OCI-M2 (cell line): Measurements from ENCODE around the gene IFNL1.
A peak's percentile ranks its signal among the peaks of the same experiment; 100 is the strongest.
"Not testable (repeated sequence)": the region's sequence is repeated elsewhere in the genome, so short reads cannot be mapped to it uniquely, and the experiment has no call there.

Experiments used
- DNase-seq: peaks from one replicate; lab custom pipeline; 2025; ENCODE audit not compliant: unreplicated experiment; lab: John Stamatoyannopoulos, UW

The IFNL1 gene

DNA sequence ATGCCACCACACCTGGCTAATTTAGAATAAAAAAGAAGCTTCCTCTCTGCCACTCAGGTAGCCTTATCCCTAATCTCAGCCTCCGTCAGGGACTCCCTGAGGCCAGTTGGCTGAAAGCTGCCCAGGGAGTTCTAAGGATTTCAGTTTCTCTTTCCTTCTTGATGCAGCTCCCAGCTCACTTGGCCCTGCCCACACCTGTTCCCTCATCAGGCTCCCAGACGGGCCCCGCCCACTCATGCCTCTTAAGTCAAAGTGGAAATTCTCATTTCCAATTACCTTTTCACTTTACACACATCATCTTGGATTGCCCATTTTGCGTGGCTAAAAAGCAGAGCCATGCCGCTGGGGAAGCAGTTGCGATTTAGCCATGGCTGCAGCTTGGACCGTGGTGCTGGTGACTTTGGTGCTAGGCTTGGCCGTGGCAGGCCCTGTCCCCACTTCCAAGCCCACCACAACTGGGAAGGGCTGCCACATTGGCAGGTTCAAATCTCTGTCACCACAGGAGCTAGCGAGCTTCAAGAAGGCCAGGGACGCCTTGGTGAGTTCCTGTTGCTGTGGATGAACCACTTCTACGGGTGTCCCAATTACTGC, at the start of gene IFNL1:
Gene IFNL1, plus strand, starts transcription at position 353 of the 591 bp plus-strand sequence. Its CDS starts 15 bp downstream, at position 368.
- no peak for DNase-seq

DNA sequence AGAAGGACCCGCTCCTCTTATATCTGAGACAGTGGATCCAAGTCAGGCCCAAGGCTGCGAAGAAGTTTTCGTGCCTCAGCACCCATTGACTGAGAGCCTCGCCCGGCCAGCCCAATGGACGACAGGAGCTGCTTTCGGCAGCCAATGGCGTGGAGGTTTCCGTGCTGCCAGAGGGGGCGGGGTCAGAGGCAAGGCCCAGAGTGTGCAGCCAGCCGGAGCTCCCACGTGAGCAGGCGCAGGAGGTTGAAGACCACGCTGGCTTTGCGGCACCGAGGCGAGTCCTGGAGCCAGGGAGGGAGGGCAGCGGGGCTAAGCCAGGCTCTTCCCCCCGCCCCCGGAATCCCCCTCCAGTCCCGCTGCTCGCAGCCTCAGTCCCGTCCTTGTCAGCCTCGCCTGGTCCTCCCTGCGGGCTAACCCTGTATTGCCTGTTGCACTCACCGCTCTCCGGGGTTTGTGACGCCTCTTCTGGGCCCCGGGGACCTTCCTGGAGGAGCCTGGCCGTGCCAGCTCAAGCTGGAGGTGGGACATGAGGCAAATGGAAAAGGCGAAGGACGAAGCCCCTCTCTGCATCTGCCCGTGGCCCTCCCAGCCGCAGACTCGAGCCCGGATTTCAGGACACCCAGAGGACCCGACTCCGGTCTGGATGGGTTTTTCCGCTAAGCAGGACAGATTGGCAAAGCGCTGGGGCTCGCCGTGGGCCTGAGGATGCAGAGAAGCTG, 49.1 kb upstream of the IFNL1 start:
- no peak for DNase-seq

DNA sequence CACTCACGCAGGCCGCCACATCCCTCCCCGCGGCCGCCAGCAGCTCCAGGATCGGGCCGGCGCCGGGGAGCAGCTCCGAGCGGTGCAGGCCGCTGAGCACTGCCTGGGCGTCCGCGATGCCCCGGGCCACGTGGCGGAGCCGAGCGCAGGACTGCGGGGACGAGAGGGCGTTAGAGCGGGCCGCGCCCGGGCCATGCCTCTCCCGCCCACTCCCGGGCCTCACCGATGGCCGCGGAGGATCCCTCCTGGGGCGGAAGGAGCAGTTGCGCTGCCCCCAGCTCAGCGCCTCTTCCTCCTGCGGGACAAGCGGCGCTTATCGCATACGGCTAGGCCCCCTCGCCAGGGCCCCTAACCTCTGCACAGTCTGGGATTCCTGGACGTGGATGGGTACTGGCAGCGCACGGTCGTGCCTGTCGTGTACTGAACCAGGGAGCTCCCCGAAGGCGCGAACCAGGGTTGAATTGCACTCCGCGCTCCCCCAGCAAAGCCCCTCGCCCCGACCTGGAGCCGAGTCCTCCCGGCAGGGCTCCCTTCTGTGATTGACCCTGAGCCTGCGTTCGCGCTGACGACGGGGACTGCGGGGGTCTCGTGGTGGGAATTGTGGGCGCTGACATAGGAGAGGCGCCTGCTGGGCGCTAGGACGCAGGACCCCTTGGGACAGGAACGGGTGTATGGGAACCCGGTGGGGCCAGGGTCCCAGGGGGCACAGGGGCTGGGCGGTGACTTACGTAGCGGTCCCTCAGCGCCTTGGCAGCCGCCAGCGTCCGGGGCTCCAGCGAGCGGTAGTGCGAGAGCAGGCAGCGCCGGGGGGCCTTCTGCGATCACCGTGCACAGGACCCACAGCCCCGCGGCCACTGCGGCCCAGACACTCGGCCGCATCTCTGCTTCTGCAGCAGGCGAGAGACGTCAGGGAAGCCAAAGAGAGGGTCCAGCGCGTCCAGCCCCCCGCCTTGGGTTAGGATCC, 48.2 kb upstream of the IFNL1 start:
- no peak for DNase-seq

DNA sequence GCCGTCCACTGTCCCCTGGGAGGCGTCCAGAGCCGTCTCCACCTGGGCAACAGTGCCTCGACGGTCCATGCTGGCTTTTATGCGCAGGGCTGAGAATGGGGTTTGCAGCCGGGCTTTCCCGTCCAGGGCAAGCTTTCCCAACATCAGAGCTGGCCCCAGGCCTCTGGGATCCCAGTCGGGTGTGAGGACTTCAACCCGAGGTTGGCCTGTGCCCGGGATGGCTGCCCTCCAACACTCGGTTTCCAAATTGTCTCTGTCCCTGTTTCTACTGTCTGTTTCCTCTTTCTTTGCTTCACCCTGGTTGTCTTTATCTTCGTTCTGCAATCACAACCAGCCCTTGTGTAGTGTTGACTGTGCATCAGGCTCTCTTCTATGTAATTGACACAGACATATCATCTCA, 47.4 kb upstream of the IFNL1 start, which contains the start of gene IFNL4:
Gene IFNL4, minus strand, starts transcription at position 51 of the 400 bp plus-strand sequence.
- no peak for DNase-seq

DNA sequence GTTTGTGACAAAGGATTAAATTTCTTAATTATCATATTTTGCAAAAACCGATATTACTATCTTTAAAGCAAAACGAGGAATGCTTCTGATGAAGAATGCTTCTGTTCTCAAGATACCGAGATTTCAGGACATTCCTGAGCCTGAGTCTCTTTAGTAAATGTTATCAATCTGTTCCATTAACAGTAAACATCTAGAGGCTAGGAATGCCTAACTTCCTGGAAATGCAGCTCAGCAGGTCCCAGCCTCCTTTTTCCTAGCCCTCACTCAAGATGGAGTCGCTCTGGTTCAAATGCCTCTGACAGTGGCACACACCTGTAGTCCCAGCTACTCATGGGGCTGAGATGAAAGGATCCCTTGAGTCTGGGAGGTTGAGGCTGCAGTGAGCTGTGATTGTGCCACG, 45.1 kb upstream of the IFNL1 start:
- DNase-seq: no peak

DNA sequence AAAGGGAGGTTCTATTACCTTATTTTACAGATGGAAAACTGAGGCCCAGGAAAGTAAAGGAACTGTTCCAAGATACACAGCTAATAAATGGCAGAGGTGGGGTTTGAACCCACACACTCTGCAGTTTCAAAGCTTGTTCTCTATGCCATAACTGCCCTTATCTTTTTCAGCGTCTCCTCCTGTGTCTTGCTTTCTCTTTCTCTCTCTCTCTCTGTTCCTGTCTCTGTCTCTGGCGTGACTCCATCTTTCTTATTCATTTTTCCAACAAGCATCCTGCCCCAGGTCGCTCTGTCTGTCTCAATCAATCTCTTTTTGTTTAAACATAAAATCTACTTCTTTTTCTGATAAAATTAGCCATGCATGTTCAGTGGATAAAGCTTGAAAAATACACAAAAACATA, 44.4 kb upstream of the IFNL1 start:
- no peak for DNase-seq

DNA sequence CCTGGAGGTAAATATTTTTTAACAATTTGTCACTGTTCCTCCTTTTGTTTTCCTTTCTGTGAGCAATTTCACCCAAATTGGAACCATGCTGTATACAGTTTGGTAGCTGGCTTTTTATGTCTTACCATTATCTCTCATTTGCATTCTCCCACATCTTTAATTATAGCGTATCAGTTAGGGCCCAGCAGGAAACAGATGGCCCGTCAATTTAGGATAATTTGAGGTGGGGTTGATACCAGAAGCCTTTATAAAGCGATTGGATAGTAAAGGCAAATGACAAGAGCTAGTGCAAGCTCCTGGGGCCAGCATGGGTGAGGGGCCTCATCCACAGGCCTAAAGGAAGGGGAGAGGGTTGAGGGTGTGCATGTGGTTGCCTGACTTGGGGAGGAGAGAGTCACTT, 43.7 kb upstream of the IFNL1 start:
- peak; percentile 32 for DNase-seq

DNA sequence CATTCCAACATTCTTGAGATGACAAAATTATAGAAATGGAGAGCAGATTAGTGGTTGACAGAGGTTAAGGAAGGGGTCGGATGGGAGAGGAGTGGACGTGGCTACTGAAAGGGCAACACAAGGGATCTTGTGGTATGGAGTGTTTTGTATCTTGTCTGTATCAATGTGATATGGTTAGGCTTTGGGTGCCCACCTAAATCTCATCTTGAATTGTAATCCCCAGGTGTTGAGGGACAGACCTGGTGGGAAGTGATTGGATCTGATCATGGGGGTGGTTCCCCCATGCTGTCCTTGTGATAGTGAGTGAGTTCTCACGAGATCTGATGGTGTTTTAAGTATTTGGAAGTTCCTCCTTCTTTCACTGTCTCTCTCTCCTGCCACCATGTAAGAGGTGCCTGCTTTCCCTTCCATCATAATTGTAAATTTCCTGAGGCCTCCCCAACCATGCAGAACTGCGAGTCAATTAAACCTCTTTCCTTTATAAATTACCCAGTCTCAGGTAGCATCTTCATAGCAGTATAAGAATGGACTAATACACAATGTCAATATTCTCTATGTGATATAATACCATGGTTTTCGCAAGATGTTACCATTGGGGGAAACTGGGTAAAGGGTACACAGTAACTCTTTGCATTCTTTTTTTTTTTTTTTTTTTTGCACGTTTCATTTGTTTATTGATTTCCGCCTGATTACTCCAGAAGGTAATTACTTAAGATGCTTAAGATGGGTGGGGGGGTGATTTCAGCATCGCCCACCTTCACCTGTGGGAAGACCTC, 42.6 kb upstream of the IFNL1 start:
- no peak for DNase-seq

DNA sequence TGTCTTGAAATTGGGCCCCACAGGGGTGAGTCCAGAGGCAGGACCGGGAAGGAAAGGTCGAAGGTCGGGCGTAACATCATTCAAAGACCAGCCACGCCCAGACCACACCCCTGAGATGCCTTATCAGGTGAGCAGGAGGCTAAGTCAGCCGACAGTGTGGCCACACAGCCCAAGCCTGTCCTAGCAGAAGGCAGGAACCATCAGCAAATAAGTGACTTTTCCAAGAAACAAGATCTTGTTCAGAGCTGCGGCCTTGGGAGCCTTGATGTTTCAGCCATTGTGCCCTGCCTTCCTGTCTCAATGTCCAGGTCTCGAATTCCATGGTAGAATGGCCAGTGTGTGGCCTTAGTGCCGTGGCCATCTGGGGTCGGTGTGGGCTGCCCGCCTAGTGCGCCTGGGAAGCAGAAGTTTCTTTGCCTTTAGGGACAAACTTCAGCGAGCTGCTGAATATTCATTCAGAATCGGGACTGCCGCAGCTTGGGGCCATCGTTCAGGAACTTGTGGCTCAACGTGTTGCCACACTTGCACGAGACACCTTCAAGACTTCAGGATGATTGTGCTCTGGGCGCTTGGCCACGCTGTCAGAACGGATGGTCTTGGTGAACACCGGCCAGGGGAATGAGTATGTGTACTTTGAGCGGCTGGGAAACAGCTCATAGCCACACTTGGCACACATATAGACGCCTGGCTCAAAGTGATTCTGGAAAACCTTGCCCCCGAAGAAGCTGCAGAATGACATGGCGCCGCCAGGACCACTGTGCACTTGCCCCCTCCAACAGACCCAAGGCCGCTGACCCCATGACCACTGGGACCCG, 41.5 kb upstream of the IFNL1 start:
- no peak for DNase-seq

DNA sequence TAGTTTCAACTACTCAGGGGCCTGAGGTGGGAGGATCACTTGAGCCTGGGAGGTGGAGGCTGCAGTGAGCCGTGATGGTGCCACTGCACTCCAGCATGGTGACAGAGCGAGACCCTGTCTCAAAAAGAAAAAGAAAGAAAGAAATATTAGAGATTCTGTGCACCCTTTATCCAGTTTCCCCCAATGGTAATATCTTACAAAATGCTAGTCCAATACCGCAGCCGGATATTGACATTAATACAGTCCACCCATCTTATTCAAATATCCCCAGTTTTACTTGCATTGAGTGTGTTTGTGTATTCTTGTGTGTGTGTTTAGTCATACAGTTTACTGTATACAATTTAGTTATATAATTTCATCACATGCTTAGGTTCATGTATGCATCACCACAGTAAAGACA, 39.0 kb upstream of the IFNL1 start:
- no peak for DNase-seq

DNA sequence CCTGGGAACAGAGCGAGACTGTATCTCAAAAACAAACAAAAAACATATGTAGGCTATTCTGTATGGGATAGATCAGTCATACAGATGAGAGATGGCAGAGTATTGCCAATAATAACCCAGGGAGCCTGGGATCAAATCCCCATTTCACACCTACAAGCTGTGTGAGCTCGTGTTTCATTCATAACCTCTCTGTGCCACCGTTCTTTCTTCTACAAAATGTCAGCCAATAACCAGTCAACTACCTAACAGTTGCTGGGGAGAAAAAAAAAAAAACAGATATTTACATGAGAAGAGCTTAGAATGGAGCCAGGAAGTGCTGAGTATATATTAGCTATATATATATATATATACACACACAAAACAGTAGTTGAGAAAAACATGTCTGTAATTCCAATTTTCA, 34.5 kb upstream of the IFNL1 start:
- no peak for DNase-seq

DNA sequence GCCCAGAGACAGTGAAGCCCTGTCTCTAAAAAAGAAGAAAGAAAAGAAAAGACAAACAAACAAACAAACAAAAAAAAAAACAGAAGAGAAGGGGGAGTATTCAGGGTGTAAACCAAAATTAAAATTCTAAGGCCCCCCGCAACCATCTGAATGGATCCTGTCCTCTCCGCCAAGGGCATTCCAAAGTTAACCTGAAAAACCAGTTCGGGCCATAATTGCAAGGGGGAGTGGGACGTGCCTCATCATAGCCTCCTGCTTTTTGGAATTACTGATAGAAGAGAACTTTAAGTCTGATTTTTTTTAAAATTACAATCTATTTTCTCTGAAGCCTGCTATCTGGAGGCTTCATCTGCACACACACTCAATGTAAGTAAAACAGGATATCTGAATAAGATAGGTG, 33.7 kb upstream of the IFNL1 start:
- DNase-seq: no peak

DNA sequence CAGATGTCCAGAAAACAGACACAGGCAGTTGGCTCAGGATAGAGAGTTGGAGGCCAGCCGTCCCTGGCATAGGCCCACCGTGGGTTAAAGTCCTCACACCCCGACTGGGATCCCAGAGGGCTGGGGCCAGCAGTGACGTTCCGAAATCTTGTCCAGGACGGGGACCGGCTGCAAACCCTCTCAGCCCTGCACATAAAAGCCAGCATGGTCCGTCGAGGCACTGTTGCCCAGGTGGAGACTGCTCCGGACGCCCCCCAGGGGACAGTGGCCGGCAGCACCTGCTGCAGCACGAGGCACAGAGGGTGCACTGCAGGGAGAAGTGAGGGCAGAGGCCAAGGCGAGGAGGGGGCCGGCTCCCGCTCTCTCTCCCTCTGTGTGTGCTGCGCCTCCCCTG, 32.3 kb upstream of the IFNL1 start:
- DNase-seq: no peak

DNA sequence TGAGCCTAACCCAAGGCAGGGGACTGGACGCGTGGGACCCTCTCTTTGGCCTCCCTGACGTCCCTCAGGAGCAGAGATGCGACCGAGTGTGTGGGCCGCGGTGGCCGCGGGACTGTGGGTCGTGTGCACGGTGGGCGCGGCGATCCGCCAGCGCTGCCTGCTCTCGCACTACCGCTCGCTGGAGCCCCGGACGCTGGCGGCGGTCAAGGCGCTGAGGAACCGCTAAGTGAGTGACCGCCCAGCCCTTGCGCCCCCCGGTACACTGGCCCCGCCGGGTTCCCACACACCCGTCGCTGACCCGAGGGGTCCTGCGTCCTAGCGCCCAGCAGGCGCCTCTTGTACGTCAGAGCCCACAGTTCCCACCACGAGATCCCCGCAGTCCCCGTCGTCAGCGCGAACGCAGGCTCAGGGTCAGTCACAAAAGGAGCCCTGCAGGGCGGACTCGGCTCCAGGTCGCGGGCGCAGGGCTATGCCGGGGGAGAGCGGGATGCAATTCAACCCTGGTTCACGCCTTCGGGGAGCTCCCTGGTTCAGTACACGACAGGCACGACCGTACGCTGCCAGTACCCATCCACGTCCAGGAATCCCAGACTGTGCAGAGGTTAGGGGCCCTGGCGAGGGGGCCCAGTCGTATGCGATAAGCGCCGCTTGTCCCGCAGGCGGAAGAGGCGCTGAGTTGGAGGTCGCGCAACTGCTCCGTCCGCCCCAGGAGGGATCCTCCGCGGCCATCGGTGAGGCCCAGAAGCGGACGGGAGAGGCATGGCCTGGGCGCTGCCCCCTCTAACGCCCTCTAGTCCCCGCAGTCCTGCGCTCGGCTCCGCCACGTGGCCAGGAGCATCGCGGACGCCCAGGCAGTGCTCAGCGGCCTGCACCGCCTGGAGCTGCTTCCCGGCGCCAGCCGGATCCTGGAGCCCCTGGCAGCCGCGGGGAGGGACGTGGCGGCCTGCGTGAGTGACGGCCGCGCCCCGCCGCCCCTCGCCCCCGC, 31.6 kb upstream of the IFNL1 start:
- DNase-seq: no peak

DNA sequence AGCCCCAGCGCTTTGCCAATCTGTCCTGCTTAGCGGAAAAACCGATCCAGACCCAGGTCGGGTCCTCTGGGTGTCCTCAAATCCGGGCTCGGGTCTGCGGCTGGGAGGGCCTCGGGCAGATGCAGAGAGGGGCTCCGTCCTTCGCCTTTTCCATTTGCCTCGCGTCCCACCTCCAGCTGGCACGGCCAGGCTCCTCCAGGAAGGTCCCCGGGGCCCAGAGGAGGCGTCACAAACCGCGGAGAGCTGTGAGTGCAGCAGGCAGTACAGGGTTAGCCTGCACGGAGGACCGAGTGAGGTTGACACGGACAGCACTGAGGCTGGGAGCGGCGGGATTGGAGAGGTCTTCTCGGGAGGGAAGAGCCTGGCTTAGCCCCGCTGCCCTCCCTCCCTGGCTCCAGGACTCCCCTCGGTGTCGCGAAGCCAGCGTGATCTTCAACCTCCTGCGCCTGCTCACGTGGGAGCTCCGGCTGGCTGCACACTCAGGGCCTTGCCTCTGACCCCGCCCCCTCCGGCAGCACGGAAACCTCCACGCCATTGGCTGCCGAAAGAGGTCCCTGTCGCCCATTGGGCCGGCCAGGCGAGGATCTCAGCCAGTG, 30.8 kb upstream of the IFNL1 start:
- no peak for DNase-seq

DNA sequence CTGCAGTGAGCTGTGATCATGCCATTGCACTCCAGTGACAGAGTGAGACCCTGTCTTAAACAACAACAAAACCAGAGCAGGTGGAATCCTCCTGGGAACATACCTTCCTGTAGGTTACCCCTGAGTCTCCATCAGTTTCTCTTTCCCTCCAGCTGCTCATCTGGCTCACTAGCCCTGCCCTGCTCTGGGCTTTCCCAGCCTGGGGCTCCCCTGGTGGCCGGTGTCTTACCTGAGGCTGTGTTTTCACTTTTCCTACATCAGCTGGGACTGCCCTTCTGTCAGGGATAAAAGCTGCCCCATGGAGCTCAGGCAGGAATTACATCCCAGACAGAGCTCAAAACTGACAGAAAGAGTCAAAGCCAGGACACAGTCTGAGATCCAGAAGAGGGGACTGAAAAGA, 28.1 kb upstream of the IFNL1 start, which contains the start of gene IFNL2:
Gene IFNL2, plus strand, starts transcription at position 312 of the 400 bp plus-strand sequence. CDS start 173 bp downstream, outside the sequence.
- DNase-seq: not testable (repeated sequence)

DNA sequence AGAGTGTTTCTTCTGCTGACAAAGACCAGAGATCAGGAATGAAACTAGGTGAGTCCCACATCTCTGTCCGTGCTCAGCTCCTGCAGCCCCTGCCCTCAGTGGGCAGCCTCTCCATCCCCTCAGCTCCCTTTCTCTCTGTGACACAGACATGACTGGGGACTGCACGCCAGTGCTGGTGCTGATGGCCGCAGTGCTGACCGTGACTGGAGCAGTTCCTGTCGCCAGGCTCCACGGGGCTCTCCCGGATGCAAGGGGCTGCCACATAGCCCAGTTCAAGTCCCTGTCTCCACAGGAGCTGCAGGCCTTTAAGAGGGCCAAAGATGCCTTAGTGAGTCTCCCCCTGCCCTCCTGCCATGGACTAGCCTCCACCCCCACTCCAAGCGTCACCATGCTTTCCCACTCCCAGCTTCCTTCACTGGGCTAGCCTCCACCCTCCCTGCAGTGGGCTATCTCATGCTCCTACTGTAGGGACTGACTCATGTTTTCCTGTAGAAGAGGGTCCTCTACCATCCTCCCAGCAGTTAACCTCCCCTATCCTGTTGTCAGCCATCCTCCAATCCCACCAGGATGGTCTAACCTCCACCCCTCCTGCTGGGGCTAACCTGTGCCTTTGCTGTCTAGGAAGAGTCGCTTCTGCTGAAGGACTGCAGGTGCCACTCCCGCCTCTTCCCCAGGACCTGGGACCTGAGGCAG, 27.5 kb upstream of the IFNL1 start:
- not testable (repeated sequence) for DNase-seq

DNA sequence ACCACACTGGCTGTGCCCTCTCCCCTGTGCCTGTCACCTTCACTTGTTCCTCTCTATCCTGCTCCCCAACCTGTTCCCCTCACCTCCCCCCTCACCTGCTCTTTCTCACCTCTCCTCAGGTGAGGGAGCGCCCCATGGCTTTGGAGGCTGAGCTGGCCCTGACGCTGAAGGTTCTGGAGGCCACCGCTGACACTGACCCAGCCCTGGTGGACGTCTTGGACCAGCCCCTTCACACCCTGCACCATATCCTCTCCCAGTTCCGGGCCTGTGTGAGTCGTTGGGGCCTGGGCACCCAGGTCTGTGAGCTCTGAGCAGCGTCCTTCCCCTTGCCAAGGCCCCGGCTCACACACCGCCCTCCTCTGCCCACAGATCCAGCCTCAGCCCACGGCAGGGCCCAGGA, 26.8 kb upstream of the IFNL1 start:
- DNase-seq: not testable (repeated sequence)
